Naive thymus-derived CD4-positive, alpha-beta T cell (primary cell): ENCODE measurements around the gene USH2A. TPM values are rescaled to one million over a fixed set of nuclear protein-coding genes. Genes with fewer than 3 reads are reported as not detected.

Experiments used
- ATAC-seq: fragments of 150-1000 bp; cut with Tn5 transposase; 2 replicates; pipeline ENCODE4 v1.10.0; 2021; ENCODE audit warnings: mild to moderate bottlenecking, moderate library complexity
- CTCF ChIA-PET: fragments of 350-600 bp; sonication (Branson Sonifier 250); formaldehyde crosslinking; loops from one replicate; lab custom pipeline; 2021; ENCODE audit warnings: antibody characterized with exemption; lab: Charles Lee
- POLR2A ChIA-PET: fragments of 350-600 bp; sonication (Branson Sonifier 250); formaldehyde crosslinking; loops from one replicate; lab custom pipeline; 2021; ENCODE audit warnings: antibody characterized with exemption, inconsistent platforms; lab: Charles Lee
- DNase-seq, 9 donors: peaks; one replicate each; pipeline versions ENCODE4 v3.0.0 to v3.0.0-alpha.2; 2020 to 2022; ENCODE audit warnings: mixed read lengths in 1 of 9
- H3K27ac ChIP-seq: one replicate; pipeline ENCODE4 v1.7.0; 2013; ENCODE audit warnings: mild to moderate bottlenecking, low read depth, low read length, moderate library complexity
- H3K27me3 ChIP-seq, 2 donors: one replicate each; pipeline ENCODE4 v1.7.0; 2013; ENCODE audit warnings: low read length in 2 of 2, mild to moderate bottlenecking in 2 of 2, moderate library complexity in 2 of 2; ENCODE audit not compliant: control insufficient read depth in 2 of 2, insufficient read depth in 2 of 2
- H3K36me3 ChIP-seq, 3 experiments: 1 replicate in 2 of 3; 2 replicates in 1 of 3; pipeline ENCODE4 v1.7.0; 2013; ENCODE audit warnings: low read length in 3 of 3, mild to moderate bottlenecking in 3 of 3, moderate library complexity in 1 of 3; ENCODE audit not compliant: insufficient read depth in 3 of 3, control insufficient read depth in 2 of 3
- H3K4me1 ChIP-seq, 2 donors: one replicate each; pipeline ENCODE4 v1.7.0; 2013; ENCODE audit warnings: low read length in 2 of 2, mild to moderate bottlenecking in 2 of 2, moderate library complexity in 1 of 2; ENCODE audit not compliant: control insufficient read depth in 2 of 2, insufficient read depth in 2 of 2
- H3K4me3 ChIP-seq: 2 replicates; pipeline ENCODE4 v1.7.0; 2013; ENCODE audit warnings: mild to moderate bottlenecking, low read length
- H3K9me3 ChIP-seq, 3 experiments: 1 replicate in 2 of 3; 2 replicates in 1 of 3; pipeline ENCODE4 v1.7.0; 2013; ENCODE audit warnings: low read length in 3 of 3; ENCODE audit not compliant: control insufficient read depth in 2 of 3
- H3K27ac Mint-ChIP-seq, 9 donors: one replicate each; pipeline ENCODE4 v1.8.0; 2020 to 2022; ENCODE audit warnings: mixed read lengths in 9 of 9, mild to moderate bottlenecking in 8 of 9, moderate library complexity in 5 of 9, inconsistent platforms in 2 of 9
- H3K27me3 Mint-ChIP-seq, 5 donors: one replicate each; pipeline ENCODE4 v1.8.0; 2021 to 2022; ENCODE audit warnings: mixed read lengths in 5 of 5, mild to moderate bottlenecking in 1 of 5
- H3K36me3 Mint-ChIP-seq, 5 donors: one replicate each; pipeline ENCODE4 v1.8.0; 2020 to 2022; ENCODE audit warnings: mixed read lengths in 5 of 5, mild to moderate bottlenecking in 3 of 5, inconsistent platforms in 1 of 5
- H3K4me1 Mint-ChIP-seq, 7 donors: one replicate each; pipeline ENCODE4 v1.8.0; 2020 to 2022; ENCODE audit warnings: mixed read lengths in 7 of 7, mild to moderate bottlenecking in 3 of 7, inconsistent platforms in 1 of 7
- H3K4me3 Mint-ChIP-seq, 10 donors: one replicate each; pipeline ENCODE4 v1.8.0; 2020 to 2022; ENCODE audit warnings: mild to moderate bottlenecking in 10 of 10, mixed read lengths in 10 of 10, moderate library complexity in 6 of 10, inconsistent platforms in 2 of 10
- H3K9me3 Mint-ChIP-seq, 11 donors: one replicate each; pipeline ENCODE4 v1.8.0; 2020 to 2022; ENCODE audit warnings: mixed read lengths in 11 of 11, mild to moderate bottlenecking in 4 of 11, inconsistent platforms in 1 of 11, moderate library complexity in 1 of 11
- intact Hi-C, 2 donors: fragments of 100-400 bp; cut with micrococcal nuclease; formaldehyde crosslinking; loops; one replicate each; pipeline ENCODE4 v1.15.1; 2023
- polyA plus RNA-seq, 2 donors: library from polyadenylated mRNA; unstranded; fragments of 300-500 nt; fragmentation: Illumina TruSeq; gene quantifications; one replicate each; pipeline ENCODE4 v1.2.3, GENCODE V29; 2021
- total RNA-seq, 6 experiments: library from RNA in 5 of 6; stranded (reverse) in 5 of 6; gene quantifications; 1 replicate in 5 of 6; 2 replicates in 1 of 6; pipeline ENCODE4 v1.2.3 and lab custom pipeline; 2021 to 2026

The USH2A gene
- total and polyA plus RNA-seq, 7 experiments from 2014 or later, result not detected

GRCh38 chr1:215971793-215972441 lies 451.3 kb downstream of the USH2A start:
- ChIA-PET POLR2A (no interaction called here), CTCF (no interaction called here)
- Mint-ChIP-seq H3K4me1 (no peaks in the 10 kb centered on the region), H3K4me3 (no peak overlapping the region), H3K36me3 (no peaks in the 10 kb centered on the region), H3K27me3 (no peaks in the 10 kb centered on the region), H3K27ac (no peak overlapping the region), H3K9me3 (peaks cover 0 to 11% (median 5%) of the 10 kb centered on the region in 11 donors)
- Histone ChIP-seq H3K4me3 (no peak overlapping the region), H3K9me3 (no peaks in the 10 kb centered on the region), H3K27ac (no peak overlapping the region), H3K36me3 (no peaks in the 10 kb centered on the region), H3K27me3 (no peaks in the 10 kb centered on the region), H3K4me1 (no peaks in the 10 kb centered on the region)
- intact Hi-C loops, result no loop called here
- DNase-seq (no peak), ATAC-seq (no peak)

GRCh38 chr1:215970406-215970805 lies 452.8 kb downstream of the USH2A start:
- no peaks in the 10 kb centered on the region for H3K36me3 ChIP-seq
- Mint-ChIP-seq H3K27ac (no peak overlapping the region), H3K4me1 (no peaks in the 10 kb centered on the region), H3K36me3 (no peaks in the 10 kb centered on the region), H3K4me3 (no peak overlapping the region), H3K9me3 (peaks cover 0 to 15% (median 4%) of the 10 kb centered on the region in 11 donors), H3K27me3 (no peaks in the 10 kb centered on the region)
- POLR2A ChIA-PET, result no interaction called here
- no peak overlapping the region for H3K4me3 ChIP-seq
- H3K27ac ChIP-seq, result no peak overlapping the region
- intact Hi-C loops, result no loop called here
- no peaks in the 10 kb centered on the region for H3K9me3 ChIP-seq
- DNase-seq, result no peak
- no peaks in the 10 kb centered on the region for H3K4me1 ChIP-seq
- ATAC-seq, result no peak
- no peaks in the 10 kb centered on the region for H3K27me3 ChIP-seq
- CTCF ChIA-PET, result no interaction called here

GRCh38 chr1:215963621-215964020 lies 459.6 kb downstream of the USH2A start:
- Histone ChIP-seq H3K9me3 (no peaks in the 10 kb centered on the region), H3K27me3 (no peaks in the 10 kb centered on the region), H3K4me1 (no peaks in the 10 kb centered on the region), H3K36me3 (no peaks in the 10 kb centered on the region), H3K27ac (no peak overlapping the region), H3K4me3 (no peak overlapping the region)
- Mint-ChIP-seq H3K27me3 (no peaks in the 10 kb centered on the region), H3K36me3 (no peaks in the 10 kb centered on the region), H3K4me3 (no peak overlapping the region), H3K27ac (no peak overlapping the region), H3K9me3 (peaks cover 0 to 15% (median 0%) of the 10 kb centered on the region in 11 donors), H3K4me1 (no peaks in the 10 kb centered on the region)
- CTCF ChIA-PET, result no interaction called here
- ATAC-seq, result no peak
- intact Hi-C loops, result no loop called here
- DNase-seq, result no peak
- POLR2A ChIA-PET, result no interaction called here

- no peak overlapping the region for H3K27ac Mint-ChIP-seq
- H3K36me3 Mint-ChIP-seq, result no peaks in the 10 kb centered on the region
- Histone ChIP-seq H3K4me1 (no peaks in the 10 kb centered on the region), H3K36me3 (no peaks in the 10 kb centered on the region), H3K27ac (no peak overlapping the region), H3K9me3 (no peaks in the 10 kb centered on the region), H3K27me3 (no peaks in the 10 kb centered on the region), H3K4me3 (no peak overlapping the region)
- no peaks in the 10 kb centered on the region for H3K4me1 Mint-ChIP-seq
- POLR2A ChIA-PET, result no interaction called here
- H3K9me3 Mint-ChIP-seq, result peaks cover 0 to 15% (median 0%) of the 10 kb centered on the region in 11 donors
- no peak for ATAC-seq
- no peak for DNase-seq
- intact Hi-C loops, result no loop called here
- H3K4me3 Mint-ChIP-seq, result no peak overlapping the region
- H3K27me3 Mint-ChIP-seq, result no peaks in the 10 kb centered on the region
- CTCF ChIA-PET, result no interaction called here
These were observed 460.2 kb downstream of the USH2A start for GRCh38 chr1:215963040-215963439.

- no peaks in the 10 kb centered on the region for H3K4me1 ChIP-seq
- H3K9me3 ChIP-seq, result no peaks in the 10 kb centered on the region
- H3K27ac Mint-ChIP-seq, result no peak overlapping the region
- no peaks in the 10 kb centered on the region for H3K27me3 Mint-ChIP-seq
- intact Hi-C loops, result no loop called here
- H3K4me1 Mint-ChIP-seq, result no peaks in the 10 kb centered on the region
- ChIA-PET CTCF (no interaction called here), POLR2A (no interaction called here)
- no peaks in the 10 kb centered on the region for H3K27me3 ChIP-seq
- ATAC-seq (no peak), DNase-seq (no peak)
- no peaks in the 10 kb centered on the region for H3K36me3 Mint-ChIP-seq
- H3K27ac ChIP-seq, result no peak overlapping the region
- no peak overlapping the region for H3K4me3 Mint-ChIP-seq
- H3K4me3 ChIP-seq, result no peak overlapping the region
- no peaks in the 10 kb centered on the region for H3K36me3 ChIP-seq
- H3K9me3 Mint-ChIP-seq, result peaks cover 0 to 10% (median 1%) of the 10 kb centered on the region in 11 donors
These were observed 464.4 kb downstream of the USH2A start for GRCh38 chr1:215958841-215959240.

- ATAC-seq, result no peak
- ChIA-PET POLR2A (no interaction called here), CTCF (no interaction called here)
- Mint-ChIP-seq H3K27ac (no peak overlapping the region), H3K27me3 (no peaks in the 10 kb centered on the region), H3K9me3 (peaks cover 0 to 5% (median 1%) of the 10 kb centered on the region in 11 donors), H3K4me3 (no peak overlapping the region), H3K4me1 (no peaks in the 10 kb centered on the region), H3K36me3 (no peaks in the 10 kb centered on the region)
- intact Hi-C loops, result no loop called here
- no peak for DNase-seq
- Histone ChIP-seq H3K27ac (no peak overlapping the region), H3K9me3 (no peaks in the 10 kb centered on the region), H3K36me3 (no peaks in the 10 kb centered on the region), H3K4me3 (no peak overlapping the region), H3K27me3 (no peaks in the 10 kb centered on the region), H3K4me1 (no peaks in the 10 kb centered on the region)
These were observed 465.6 kb downstream of the USH2A start for GRCh38 chr1:215957663-215958062.

GRCh38 chr1:215932558-215932957 lies 490.7 kb downstream of the USH2A start:
- no peak overlapping the region for H3K27ac ChIP-seq
- no peaks in the 10 kb centered on the region for H3K27me3 ChIP-seq
- ATAC-seq (no peak), DNase-seq (no peak)
- no peaks in the 10 kb centered on the region for H3K4me1 ChIP-seq
- no peak overlapping the region for H3K4me3 ChIP-seq
- POLR2A ChIA-PET, result no interaction called here
- H3K36me3 ChIP-seq, result no peaks in the 10 kb centered on the region
- no peak overlapping the region for H3K4me3 Mint-ChIP-seq
- no peaks in the 10 kb centered on the region for H3K9me3 ChIP-seq
- H3K27ac Mint-ChIP-seq, result no peak overlapping the region
- H3K27me3 Mint-ChIP-seq, result no peaks in the 10 kb centered on the region
- peaks cover 0 to 6% (median 0%) of the 10 kb centered on the region in 11 donors for H3K9me3 Mint-ChIP-seq
- CTCF ChIA-PET, result no interaction called here
- no peaks in the 10 kb centered on the region for H3K4me1 Mint-ChIP-seq
- H3K36me3 Mint-ChIP-seq, result no peaks in the 10 kb centered on the region
- intact Hi-C loops, result no loop called here
